DOHH2 (cell line): Measurements from ENCODE around the gene CTNNA2.

Source experiments
- EZH2phosphoT487 ChIP-seq: fragments of 200-600 bp; sonication (generic); IDR thresholded peaks from 2 replicates; pipeline ENCODE4 v1.6.1; 2017; ENCODE audit warnings: borderline replicate concordance, mild to moderate bottlenecking, antibody characterized with exemption, low read length, moderate library complexity, mixed read lengths
- TF ChIP-seq, protein P1 (sequence below): fragments of 200-600 bp; sonication (generic); IDR thresholded peaks from one replicate; pipeline ENCODE4 v1.5.1; 2014; ENCODE audit warnings: antibody characterized with exemption, mild to moderate bottlenecking, low read depth, low read length; ENCODE audit not compliant: poor library complexity, severe bottlenecking

DNA sequence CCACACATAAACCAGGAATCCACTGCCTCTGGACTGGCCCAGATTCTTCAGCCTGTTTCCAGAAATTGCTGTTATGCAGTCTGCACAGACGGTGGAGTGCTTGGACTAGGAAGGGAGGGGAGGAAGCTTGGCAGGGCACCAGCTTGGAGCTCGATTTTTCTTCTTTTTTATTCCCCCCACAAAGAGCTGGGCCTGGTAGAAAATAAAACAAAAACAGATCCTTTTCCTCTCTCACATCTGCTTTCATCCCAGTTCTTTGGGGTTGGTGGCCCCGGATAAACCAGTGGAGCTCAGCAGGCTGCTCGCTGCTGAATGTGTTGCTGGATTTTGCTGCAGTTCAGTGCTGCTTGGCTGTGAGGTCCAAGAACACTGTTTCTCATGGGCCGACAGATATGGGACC lies 775.7 kb downstream of the CTNNA2 start:
- TF ChIP-seq, protein P1, sequence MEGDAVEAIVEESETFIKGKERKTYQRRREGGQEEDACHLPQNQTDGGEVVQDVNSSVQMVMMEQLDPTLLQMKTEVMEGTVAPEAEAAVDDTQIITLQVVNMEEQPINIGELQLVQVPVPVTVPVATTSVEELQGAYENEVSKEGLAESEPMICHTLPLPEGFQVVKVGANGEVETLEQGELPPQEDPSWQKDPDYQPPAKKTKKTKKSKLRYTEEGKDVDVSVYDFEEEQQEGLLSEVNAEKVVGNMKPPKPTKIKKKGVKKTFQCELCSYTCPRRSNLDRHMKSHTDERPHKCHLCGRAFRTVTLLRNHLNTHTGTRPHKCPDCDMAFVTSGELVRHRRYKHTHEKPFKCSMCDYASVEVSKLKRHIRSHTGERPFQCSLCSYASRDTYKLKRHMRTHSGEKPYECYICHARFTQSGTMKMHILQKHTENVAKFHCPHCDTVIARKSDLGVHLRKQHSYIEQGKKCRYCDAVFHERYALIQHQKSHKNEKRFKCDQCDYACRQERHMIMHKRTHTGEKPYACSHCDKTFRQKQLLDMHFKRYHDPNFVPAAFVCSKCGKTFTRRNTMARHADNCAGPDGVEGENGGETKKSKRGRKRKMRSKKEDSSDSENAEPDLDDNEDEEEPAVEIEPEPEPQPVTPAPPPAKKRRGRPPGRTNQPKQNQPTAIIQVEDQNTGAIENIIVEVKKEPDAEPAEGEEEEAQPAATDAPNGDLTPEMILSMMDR, result no peak
- no peak for TF ChIP-seq EZH2phosphoT487
